HCT116 (cell line): ENCODE measurements around the gene NANOS2.

Experiments
- CTCF ChIP-seq, 3 experiments: fragments of 200-600 bp in 1 of 3; sonication (generic) in 1 of 3; IDR thresholded peaks in 2 of 3; conservative IDR thresholded peaks in 1 of 3; 2 replicates each; pipeline ENCODE4 v1.5.1; 2012 to 2017; ENCODE audit warnings: low read depth in 2 of 3, low read length in 2 of 3, antibody characterized with exemption in 1 of 3, borderline replicate concordance in 1 of 3, control low read depth in 1 of 3, mild to moderate bottlenecking in 1 of 3, mixed read lengths in 1 of 3, mixed run types in 1 of 3, moderate library complexity in 1 of 3; ENCODE audit not compliant: insufficient read depth in 1 of 3
- EZH2 ChIP-seq: fragments of 200-600 bp; sonication (generic); IDR thresholded peaks from 2 replicates; pipeline ENCODE4 v1.6.1; 2017; ENCODE audit warnings: antibody characterized with exemption, mixed run types
- JUND ChIP-seq: IDR thresholded peaks from 2 replicates; pipeline ENCODE4 v1.6.1; 2012
- POLR2AphosphoS5 ChIP-seq: IDR thresholded peaks from 2 replicates; pipeline ENCODE4 v1.6.1; 2011; ENCODE audit warnings: mild to moderate bottlenecking, low read depth, low read length, moderate library complexity
- REST ChIP-seq: IDR thresholded peaks from 2 replicates; pipeline ENCODE4 v1.6.1; 2012; ENCODE audit warnings: low read depth
- ZNF274 ChIP-seq: fragments of 200-500 bp; sonication (Bioruptor generic); IDR thresholded peaks from 2 replicates; pipeline ENCODE4 v1.6.1; 2014; ENCODE audit warnings: mild to moderate bottlenecking, low read depth, low read length, inconsistent platforms

- TF ChIP-seq CTCF (IDR thresholded peaks at IDR 0.05 in 2 of 3, conservative IDR thresholded peaks at IDR 0.05 in 1 of 3; ENCODE audit: borderline replicate concordance in 1 of 3, insufficient read depth in 1 of 3, low read depth in 2 of 3, low read length in 2 of 3) (no peak; a peak in 1 of 6 replicates), EZH2 (no peak), REST (no peak), JUND (no peak), POLR2AphosphoS5 (peak; percentile 75), ZNF274 (no peak)
Measured at GRCh38 chr19:45927565-45928261, 13.1 kb upstream of the NANOS2 start.
